Neural cell (in vitro differentiated cells): ENCODE measurements around the gene LAMA5. TPM values are rescaled to one million over a fixed set of nuclear protein-coding genes. Genes with fewer than 3 reads are reported as not detected.

ENCODE experiments used
- H2AFZ ChIP-seq: fragments of 200-600, 300-800 bp; sonication (generic), shearing (Covaris generic); 2 replicates; pipeline ENCODE4 v1.6.0; 2014; ENCODE audit warnings: low read depth, mild to moderate bottlenecking, antibody characterized with exemption, low read length, moderate library complexity
- H3F3A ChIP-seq: fragments of 200-600 bp; shearing (Covaris generic); 2 replicates; pipeline ENCODE4 v1.6.1; 2016; ENCODE audit warnings: mild to moderate bottlenecking, moderate library complexity, mixed read lengths, antibody characterized with exemption, low read length; ENCODE audit not compliant: insufficient read depth, poor library complexity, severe bottlenecking
- H3K27ac ChIP-seq: fragments of 200-600, 300-800 bp; sonication (generic), shearing (Covaris generic); 2 replicates; pipeline ENCODE4 v1.5.1; 2014; ENCODE audit warnings: mild to moderate bottlenecking, low read length, moderate library complexity
- H3K27me3 ChIP-seq: fragments of 300-800, 200-600 bp; sonication (generic), shearing (Covaris generic); 2 replicates; pipeline ENCODE4 v1.6.0; 2014; ENCODE audit warnings: mild to moderate bottlenecking, low read depth, low read length, moderate library complexity; ENCODE audit not compliant: insufficient read depth
- H3K36me3 ChIP-seq: fragments of 300-800, 200-600 bp; sonication (generic), shearing (Covaris generic); 2 replicates; pipeline ENCODE4 v1.5.1; 2014; ENCODE audit warnings: mild to moderate bottlenecking, antibody characterized with exemption, low read length, moderate library complexity; ENCODE audit not compliant: insufficient read depth
- H3K4me2 ChIP-seq: fragments of 300-800, 200-600 bp; sonication (generic), shearing (Covaris generic); 2 replicates; pipeline ENCODE4 v1.6.0; 2014; ENCODE audit warnings: mild to moderate bottlenecking, low read length
- H3K4me3 ChIP-seq: fragments of 300-800, 200-600 bp; sonication (generic), shearing (Covaris generic); 2 replicates; pipeline ENCODE4 v1.5.1; 2014; ENCODE audit warnings: mild to moderate bottlenecking, low read length, moderate library complexity
- H3K79me2 ChIP-seq: fragments of 200-600 bp; shearing (Covaris generic); replicated peaks from 2 replicates; pipeline ENCODE4 v1.6.0; 2014; ENCODE audit warnings: mild to moderate bottlenecking, low read length, moderate library complexity; ENCODE audit not compliant: insufficient read depth
- H3K9ac ChIP-seq: fragments of 300-800, 200-600 bp; sonication (generic), shearing (Covaris generic); 2 replicates; pipeline ENCODE4 v1.6.1; 2016; ENCODE audit warnings: mild to moderate bottlenecking, low read length, mixed read lengths
- H3K9me2 ChIP-seq: fragments of 200-600 bp; shearing (Covaris generic); 2 replicates; pipeline ENCODE4 v1.6.1; 2016; ENCODE audit warnings: mild to moderate bottlenecking, low read length, mixed read lengths; ENCODE audit not compliant: insufficient read depth
- H3K9me3 ChIP-seq: fragments of 200-600, 300-800 bp; sonication (generic), shearing (Covaris generic); 2 replicates; pipeline ENCODE4 v1.6.1; 2016; ENCODE audit warnings: mild to moderate bottlenecking, mixed run types, low read length, moderate library complexity, mixed read lengths
- H4K20me1 ChIP-seq: fragments of 200-600 bp; shearing (Covaris generic); 2 replicates; pipeline ENCODE4 v1.6.1; 2016; ENCODE audit warnings: mild to moderate bottlenecking, mixed run types; ENCODE audit not compliant: insufficient read depth
- EP300 ChIP-seq: fragments of 450-650 bp; conservative IDR thresholded peaks from 2 replicates; pipeline ENCODE4 v1.6.1; 2014; ENCODE audit warnings: antibody characterized with exemption, mild to moderate bottlenecking, moderate library complexity; ENCODE audit not compliant: poor library complexity, severe bottlenecking
- EZH2 ChIP-seq: fragments of 200-600, 300-800 bp; shearing (Covaris generic), sonication (generic); IDR thresholded peaks from 2 replicates; pipeline ENCODE4 v1.6.1; 2014; ENCODE audit warnings: antibody characterized with exemption, low read length, borderline replicate concordance, mild to moderate bottlenecking; ENCODE audit not compliant: insufficient read depth, poor library complexity, severe bottlenecking
- MXI1 ChIP-seq: fragments of 450-650 bp; conservative IDR thresholded peaks from 2 replicates; pipeline ENCODE4 v1.6.1; 2014; ENCODE audit warnings: antibody characterized with exemption, mild to moderate bottlenecking; ENCODE audit not compliant: poor library complexity, severe bottlenecking
- POLR2AphosphoS5 ChIP-seq: IDR thresholded peaks from 2 replicates; pipeline ENCODE4 v1.6.1; 2012
- RAD21 ChIP-seq: fragments of 450-650 bp; conservative IDR thresholded peaks from 2 replicates; pipeline ENCODE4 v1.6.1; 2014; ENCODE audit warnings: antibody characterized with exemption, mild to moderate bottlenecking, moderate library complexity
- SMC3 ChIP-seq: fragments of 450-650 bp; conservative IDR thresholded peaks from 2 replicates; pipeline ENCODE4 v1.6.1; 2014; ENCODE audit warnings: antibody characterized with exemption, mild to moderate bottlenecking, moderate library complexity; ENCODE audit not compliant: poor library complexity
- TAF1 ChIP-seq: IDR thresholded peaks from 2 replicates; pipeline ENCODE4 v1.6.1; 2012; ENCODE audit warnings: low read depth
- polyA plus RNA-seq: library from polyadenylated mRNA; depleted of rRNA; stranded (reverse); fragments of >200 nt; gene quantifications from 2 replicates; pipeline ENCODE4 v1.2.3, GENCODE V29; 2014
- TF ChIP-seq, protein P1 (sequence below): IDR thresholded peaks from 2 replicates; pipeline ENCODE4 v1.6.1; 2012; ENCODE audit warnings: borderline replicate concordance
- TF ChIP-seq, protein P2 (sequence below): fragments of 450-650 bp; IDR thresholded peaks from 2 replicates; pipeline ENCODE4 v1.5.1; 2014; ENCODE audit warnings: antibody characterized with exemption, mild to moderate bottlenecking, moderate library complexity; ENCODE audit not compliant: poor library complexity, severe bottlenecking

The LAMA5 gene
- polyA plus RNA-seq, 1 donor from 2014 or later, result 27.2 TPM

DNA sequence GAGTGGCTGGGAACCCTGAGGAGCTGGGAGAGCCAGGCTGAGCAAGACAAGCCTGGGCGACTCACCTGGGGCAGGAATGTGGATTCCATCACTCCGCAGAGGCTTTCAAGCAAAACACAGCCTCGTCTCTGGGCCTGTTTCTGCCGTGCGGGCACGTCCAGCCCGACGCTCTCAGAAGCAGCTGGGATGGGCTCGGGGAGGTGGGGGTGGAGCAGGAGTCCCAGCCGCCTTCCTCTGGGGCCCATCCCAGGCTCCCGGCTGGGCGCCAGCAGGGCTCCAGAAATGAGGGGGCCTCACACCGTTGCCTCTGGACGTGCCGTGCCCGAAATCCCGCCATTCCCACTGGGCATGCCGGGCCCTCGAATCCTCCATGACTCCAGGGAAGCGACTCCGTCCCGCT is 11.1 kb upstream of the LAMA5 start:
- H2AFZ ChIP-seq, result no peak overlapping the region
- no peak overlapping the region for H3K27ac ChIP-seq
- H3F3A ChIP-seq, result no peaks in the 10 kb centered on the region
- TF ChIP-seq, protein P1, sequence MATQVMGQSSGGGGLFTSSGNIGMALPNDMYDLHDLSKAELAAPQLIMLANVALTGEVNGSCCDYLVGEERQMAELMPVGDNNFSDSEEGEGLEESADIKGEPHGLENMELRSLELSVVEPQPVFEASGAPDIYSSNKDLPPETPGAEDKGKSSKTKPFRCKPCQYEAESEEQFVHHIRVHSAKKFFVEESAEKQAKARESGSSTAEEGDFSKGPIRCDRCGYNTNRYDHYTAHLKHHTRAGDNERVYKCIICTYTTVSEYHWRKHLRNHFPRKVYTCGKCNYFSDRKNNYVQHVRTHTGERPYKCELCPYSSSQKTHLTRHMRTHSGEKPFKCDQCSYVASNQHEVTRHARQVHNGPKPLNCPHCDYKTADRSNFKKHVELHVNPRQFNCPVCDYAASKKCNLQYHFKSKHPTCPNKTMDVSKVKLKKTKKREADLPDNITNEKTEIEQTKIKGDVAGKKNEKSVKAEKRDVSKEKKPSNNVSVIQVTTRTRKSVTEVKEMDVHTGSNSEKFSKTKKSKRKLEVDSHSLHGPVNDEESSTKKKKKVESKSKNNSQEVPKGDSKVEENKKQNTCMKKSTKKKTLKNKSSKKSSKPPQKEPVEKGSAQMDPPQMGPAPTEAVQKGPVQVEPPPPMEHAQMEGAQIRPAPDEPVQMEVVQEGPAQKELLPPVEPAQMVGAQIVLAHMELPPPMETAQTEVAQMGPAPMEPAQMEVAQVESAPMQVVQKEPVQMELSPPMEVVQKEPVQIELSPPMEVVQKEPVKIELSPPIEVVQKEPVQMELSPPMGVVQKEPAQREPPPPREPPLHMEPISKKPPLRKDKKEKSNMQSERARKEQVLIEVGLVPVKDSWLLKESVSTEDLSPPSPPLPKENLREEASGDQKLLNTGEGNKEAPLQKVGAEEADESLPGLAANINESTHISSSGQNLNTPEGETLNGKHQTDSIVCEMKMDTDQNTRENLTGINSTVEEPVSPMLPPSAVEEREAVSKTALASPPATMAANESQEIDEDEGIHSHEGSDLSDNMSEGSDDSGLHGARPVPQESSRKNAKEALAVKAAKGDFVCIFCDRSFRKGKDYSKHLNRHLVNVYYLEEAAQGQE, result no peak
- TF ChIP-seq TAF1, result no peak
- no peak for TF ChIP-seq MXI1
- no peak for TF ChIP-seq EZH2
- TF ChIP-seq RAD21, result no peak
- no peak for TF ChIP-seq EP300
- TF ChIP-seq, protein P2, sequence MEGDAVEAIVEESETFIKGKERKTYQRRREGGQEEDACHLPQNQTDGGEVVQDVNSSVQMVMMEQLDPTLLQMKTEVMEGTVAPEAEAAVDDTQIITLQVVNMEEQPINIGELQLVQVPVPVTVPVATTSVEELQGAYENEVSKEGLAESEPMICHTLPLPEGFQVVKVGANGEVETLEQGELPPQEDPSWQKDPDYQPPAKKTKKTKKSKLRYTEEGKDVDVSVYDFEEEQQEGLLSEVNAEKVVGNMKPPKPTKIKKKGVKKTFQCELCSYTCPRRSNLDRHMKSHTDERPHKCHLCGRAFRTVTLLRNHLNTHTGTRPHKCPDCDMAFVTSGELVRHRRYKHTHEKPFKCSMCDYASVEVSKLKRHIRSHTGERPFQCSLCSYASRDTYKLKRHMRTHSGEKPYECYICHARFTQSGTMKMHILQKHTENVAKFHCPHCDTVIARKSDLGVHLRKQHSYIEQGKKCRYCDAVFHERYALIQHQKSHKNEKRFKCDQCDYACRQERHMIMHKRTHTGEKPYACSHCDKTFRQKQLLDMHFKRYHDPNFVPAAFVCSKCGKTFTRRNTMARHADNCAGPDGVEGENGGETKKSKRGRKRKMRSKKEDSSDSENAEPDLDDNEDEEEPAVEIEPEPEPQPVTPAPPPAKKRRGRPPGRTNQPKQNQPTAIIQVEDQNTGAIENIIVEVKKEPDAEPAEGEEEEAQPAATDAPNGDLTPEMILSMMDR, result no peak
- no peak for TF ChIP-seq POLR2AphosphoS5
- no peak for TF ChIP-seq SMC3
- H3K9me3 ChIP-seq, result no peaks in the 10 kb centered on the region
- H3K9me2 ChIP-seq, result no peaks in the 10 kb centered on the region
- no peaks in the 10 kb centered on the region for H3K79me2 ChIP-seq
- no peak overlapping the region for H3K4me2 ChIP-seq
- H3K36me3 ChIP-seq, result no peaks in the 10 kb centered on the region
- H3K27me3 ChIP-seq, result no peaks in the 10 kb centered on the region
- no peaks in the 10 kb centered on the region for H4K20me1 ChIP-seq
- H3K4me3 ChIP-seq, result no peak overlapping the region
- no peak overlapping the region for H3K9ac ChIP-seq

DNA sequence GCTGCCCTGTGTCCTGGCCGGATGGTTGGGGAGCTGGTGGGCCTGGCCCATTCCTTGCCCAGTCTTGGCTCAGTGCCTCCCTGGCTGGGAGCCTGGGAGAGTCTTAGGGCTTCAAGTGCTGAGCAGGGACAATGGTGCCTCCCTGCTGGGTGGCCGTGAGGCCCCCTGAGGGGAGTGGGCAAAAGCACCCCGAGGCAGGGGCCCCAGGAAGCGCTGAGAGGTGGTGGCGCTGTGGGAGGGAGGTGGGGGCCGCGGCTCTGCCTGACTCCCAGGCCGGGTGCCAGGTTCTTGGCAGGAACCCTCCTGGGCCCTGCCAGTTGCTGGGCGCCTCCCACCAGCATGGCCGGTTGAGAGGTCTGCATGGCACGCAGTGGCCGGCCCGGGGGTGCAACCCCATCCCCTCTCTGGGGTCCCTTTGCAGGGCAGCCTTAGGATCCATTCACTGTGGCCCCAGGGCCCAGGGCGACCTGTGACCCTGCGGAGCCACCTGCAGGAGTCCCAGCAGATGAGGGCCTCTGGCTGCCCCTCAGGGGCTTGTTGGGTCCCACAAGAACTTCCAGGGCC is 10.6 kb upstream of the LAMA5 start:
- H3K27ac ChIP-seq, result no peak overlapping the region
- H3K4me2 ChIP-seq, result no peak overlapping the region
- no peaks in the 10 kb centered on the region for H4K20me1 ChIP-seq
- no peak overlapping the region for H2AFZ ChIP-seq
- H3K9ac ChIP-seq, result no peak overlapping the region
- no peaks in the 10 kb centered on the region for H3K79me2 ChIP-seq
- no peaks in the 10 kb centered on the region for H3F3A ChIP-seq
- no peak overlapping the region for H3K4me3 ChIP-seq
- no peaks in the 10 kb centered on the region for H3K36me3 ChIP-seq
- no peaks in the 10 kb centered on the region for H3K27me3 ChIP-seq
- H3K9me3 ChIP-seq, result no peaks in the 10 kb centered on the region
- TF ChIP-seq, protein P2, result no peak
- TF ChIP-seq RAD21 (no peak), TAF1 (no peak), SMC3 (no peak), POLR2AphosphoS5 (no peak), EZH2 (no peak), MXI1 (no peak), EP300 (no peak)
- TF ChIP-seq, protein P1, result no peak
- no peaks in the 10 kb centered on the region for H3K9me2 ChIP-seq
